ENCODE data around the gene TRMT44.
"Not testable (repeated sequence)": the region's sequence is repeated elsewhere in the genome, so short reads cannot be mapped to it uniquely, and the experiment has no call there.

TRMT44 gene

DNA sequence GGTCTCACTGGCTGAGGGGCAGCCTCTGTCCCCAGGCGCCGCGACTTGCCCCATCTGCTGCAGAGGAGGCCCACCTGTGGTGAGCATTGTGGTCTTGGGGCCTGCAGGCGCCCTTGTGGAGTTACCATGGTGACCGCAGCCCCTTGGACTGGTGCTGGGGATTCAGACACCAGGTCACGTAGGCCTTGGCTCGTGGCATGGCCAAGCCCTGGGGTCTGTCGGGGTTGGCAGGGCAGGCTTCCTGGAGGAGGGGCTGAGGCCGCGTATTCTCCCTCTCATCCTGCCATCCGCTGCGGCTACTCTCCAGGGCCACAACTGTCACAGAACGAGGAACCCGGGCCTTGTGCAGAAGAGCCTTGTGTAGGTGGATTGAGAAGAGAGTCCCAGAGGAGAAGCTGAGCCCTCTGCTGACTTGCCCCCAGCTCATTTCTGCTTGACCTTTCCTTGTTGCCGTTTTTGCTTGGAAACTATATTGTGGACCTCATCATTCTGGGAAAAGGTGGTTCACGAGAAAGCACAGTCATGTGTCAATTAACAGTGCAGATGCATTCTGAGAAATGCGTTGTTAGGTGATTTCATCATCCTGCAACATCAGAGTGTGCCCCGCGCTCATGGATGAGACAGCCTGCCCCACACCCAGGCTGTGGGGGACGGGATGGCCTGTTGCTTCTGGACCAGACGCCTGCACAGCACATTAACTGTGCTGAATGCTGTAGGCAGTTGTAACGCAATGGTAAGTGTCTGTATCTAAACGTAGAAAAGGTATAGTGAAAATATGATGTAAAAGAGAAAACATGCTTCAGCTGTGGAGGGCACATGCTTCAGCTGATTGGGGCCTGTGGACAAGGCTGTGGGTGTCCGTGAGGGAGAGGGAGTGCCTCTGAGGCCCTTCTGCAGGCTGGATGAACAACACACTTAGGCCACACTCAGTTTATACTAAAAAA, 38.5 kb downstream of the TRMT44 start:
- DNase-seq, result peak in 1 of 10 donors; percentile 71
- intact Hi-C loops (cut with DNase I), result no loop called here

DNA sequence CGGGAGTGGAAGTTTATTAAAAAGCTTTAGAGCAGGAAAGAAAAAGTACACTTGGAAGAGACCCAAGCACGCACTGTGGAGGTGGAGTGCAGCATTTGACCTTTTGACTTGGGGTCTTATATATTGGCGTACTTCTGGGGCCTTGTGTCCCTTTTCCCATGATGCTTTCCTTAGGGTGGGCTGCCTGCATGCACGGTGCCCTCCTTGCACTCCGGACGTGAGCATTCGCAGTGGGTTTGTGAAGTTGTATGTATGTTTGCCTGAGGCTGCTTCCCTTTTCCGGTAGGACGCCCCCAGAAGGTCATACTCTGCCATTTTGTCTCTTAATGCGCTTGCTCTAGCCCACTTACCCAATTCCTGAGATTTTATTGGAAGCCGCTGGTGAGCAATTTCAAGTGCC, 39.6 kb downstream of the TRMT44 start:
- intact Hi-C loops (cut with DNase I), result no loop called here
- DNase-seq, result peak in 1 of 10 donors; percentile 62

GRCh38 chr4:8486643-8487042, 46.1 kb downstream of the TRMT44 start:
- DNase-seq, result peak in 1 of 10 donors; percentile 14
- intact Hi-C loops (cut with DNase I), result not testable (repeated sequence)

DNA sequence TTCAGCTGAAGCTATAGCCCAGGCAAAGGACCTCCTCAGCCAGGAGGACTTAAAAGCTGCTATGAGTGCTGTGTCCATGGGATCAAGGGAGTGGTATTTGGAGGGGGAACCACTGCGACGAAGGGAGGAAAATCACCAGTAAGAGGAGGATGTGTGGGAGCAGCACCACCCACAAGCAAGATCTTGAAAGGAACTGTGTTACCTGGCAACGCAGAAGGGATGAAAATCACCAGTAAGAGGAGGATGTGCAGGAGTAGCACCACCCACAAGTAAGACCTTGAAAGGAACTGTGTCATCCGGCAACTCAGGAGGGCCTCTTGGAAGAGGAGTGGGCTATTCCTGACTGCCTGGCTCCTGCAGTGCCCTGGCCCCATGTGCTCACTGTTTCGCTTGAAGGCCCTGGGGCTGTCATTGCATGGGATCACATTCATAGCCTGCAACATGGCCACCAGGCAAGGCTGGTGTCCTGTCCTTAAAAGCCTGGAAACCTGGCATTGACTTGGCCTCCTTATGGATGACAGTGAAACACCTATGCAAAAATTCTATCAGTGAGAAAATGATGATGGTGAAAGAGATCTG, 48.3 kb downstream of the TRMT44 start:
- intact Hi-C loops (cut with DNase I), result no loop called here
- peak in 2 of 10 donors; percentile 64 to 72 for DNase-seq

- peak in 2 of 10 donors; percentile 55 to 62 for DNase-seq
- intact Hi-C loops (cut with DNase I), result not testable (repeated sequence)
These were observed 50.9 kb downstream of the TRMT44 start for GRCh38 chr4:8491478-8491877.

DNA sequence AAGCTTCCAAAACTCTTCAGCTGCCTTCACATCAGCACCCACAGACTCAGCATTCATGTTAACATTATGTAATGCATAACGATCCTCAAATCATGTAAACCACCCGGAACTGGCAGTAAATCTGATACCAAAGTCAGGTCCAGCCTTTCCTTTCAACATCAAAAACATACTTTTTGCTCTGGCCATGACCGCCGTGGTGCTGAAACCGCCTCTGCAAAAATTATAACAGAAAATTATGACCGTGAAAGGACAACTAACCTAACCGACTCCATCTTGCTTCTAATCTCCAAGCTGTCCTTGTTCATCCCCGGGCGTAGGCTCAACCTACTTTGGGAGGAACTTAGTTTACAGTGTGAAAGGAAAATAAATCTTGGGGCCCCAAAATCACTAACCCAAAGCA, 51.6 kb downstream of the TRMT44 start:
- intact Hi-C loops (cut with DNase I), result no loop called here
- DNase-seq, result peak in 2 of 10 donors; percentile 4 to 14

DNA sequence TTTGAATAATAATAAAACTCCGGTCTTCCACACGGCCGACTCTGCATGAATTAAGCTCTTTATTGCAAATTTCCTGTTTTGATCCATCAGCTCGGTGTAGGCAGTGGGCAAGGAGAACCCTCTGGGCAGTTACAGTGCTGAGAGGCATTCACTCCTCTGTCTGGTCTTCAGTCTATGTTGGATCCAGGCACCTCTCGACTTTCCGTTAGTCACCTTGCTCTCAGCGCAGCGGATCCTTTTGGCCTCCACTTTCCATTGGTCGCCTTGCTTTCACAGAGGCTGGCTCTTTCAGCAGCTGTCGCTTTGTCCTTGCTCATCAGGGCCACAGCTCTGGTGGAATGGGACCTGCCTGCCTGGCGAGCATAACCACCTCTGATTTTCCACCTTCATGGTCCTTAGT, 52.9 kb downstream of the TRMT44 start:
- peak in 2 of 10 donors; percentile 32 to 47 for DNase-seq
- intact Hi-C loops (cut with DNase I), result no loop called here

DNA sequence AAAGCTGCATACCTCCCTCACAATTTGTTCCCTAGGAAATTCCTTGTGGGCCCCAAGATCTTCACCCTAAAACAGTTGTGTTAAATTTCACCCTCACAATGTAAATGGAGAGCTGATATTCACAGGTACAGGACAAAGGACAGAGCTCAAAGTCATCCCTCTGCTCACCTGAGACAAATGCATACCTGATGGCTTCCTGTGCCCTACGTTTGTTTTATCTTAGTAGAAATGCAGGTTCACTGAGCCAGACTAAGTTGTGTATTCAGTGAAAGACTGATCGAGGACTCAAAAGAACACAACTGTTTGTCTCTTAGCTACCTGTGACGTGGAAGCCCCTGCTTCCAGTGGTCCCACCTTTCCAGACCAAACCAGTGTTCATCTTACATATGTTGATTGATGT, 53.6 kb downstream of the TRMT44 start:
- peak in 2 of 10 donors; percentile 2 to 27 for DNase-seq
- intact Hi-C loops (cut with DNase I), result no loop called here

GRCh38 chr4:8494983-8495548, 54.5 kb downstream of the TRMT44 start:
- intact Hi-C loops (cut with DNase I), result no loop called here

DNA sequence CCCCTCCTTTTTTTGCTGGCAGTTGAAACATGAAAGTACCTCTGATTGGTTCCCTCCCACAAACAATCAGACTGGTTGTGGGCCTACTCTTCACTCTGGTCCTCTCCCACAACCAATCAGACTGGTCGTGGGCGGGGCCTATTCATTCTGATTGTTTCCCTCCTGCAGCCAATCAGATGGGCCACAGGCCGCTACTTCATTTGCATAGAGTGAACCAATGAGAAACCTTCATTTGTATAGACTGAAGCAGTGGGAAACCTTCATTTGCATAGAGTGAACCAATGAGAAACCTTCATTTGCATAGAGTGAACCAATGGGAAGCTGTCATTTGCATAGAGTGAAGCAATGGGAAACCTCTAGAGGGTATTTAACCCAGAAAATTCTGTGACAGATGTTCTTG, 55.2 kb downstream of the TRMT44 start:
- intact Hi-C loops (cut with DNase I), result no loop called here
- peak in 1 of 10 donors; percentile 27 for DNase-seq

More at GRCh38 chr4:8494983-8495548, 54.5 kb downstream of the TRMT44 start:
- peak in 2 of 10 donors; percentile 13 to 39 for DNase-seq

DNA sequence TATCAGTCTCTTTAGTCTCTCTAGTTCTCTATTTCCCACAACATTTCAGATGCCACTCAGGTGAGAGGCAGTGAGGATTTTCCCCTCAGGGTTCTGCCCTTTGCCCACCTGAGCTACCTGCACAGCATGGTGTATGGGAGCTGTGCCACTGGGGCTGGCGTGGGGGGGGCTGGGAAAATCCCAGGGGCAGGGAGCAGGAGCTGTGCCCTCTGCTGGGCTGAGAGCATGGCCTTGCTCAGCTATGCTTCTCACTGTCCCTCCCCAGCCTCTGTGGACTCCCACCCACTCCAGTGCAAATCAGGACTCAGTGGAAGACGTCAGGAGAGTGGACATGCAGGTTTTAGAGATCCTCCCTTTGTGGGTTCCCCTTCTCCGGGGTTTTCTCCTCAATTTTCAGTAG, 57.2 kb downstream of the TRMT44 start:
- intact Hi-C loops (cut with DNase I), result no loop called here
- DNase-seq, result peak in 2 of 10 donors; percentile 14 to 25

- intact Hi-C loops (cut with DNase I), result no loop called here
- peak in 2 of 10 donors; percentile 55 to 76 for DNase-seq
These were observed 60.4 kb downstream of the TRMT44 start for GRCh38 chr4:8500966-8501365.

DNA sequence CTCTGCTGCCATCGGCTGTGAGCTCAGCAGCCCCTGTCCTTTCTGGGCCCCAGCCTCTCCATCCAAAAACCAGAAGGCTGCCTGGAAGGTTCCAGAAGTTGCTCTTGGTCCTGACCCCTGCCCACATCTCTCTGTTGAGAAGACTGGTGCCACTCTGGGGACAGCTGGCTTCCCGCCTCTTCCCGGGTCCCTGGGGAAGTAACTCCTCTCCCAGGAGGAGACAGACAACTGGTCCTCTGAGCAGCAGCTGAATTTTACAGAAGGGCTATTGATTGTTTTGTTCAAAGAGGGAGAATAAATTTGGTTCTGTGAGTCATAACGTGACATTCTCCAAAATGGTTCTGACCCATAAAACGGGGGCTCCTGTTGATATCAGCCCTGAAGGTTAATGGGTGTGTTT, 61.2 kb downstream of the TRMT44 start:
- intact Hi-C loops (cut with DNase I), result no loop called here
- peak in 2 of 10 donors; percentile 11 to 43 for DNase-seq

DNA sequence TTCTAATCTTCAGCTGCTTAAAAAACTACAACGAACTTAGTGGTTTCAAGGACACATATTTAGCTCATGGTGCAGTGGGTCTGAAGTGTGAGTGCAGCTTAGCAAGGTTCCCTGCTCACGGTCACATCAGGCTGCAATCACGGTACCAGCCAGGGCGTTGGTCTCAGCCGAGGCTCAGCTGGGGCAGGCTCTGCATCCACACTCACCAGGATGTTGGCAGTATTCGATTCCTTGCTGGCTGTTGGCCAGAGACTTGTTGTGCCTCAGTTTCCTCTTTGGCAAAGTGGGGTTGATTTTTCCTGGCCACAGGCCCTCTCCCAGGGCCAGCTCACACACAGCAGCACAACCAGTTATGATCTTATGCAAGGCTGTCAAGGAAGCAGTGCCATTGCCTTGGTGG, 61.8 kb downstream of the TRMT44 start:
- peak in 1 of 10 donors; percentile 66 for DNase-seq
- intact Hi-C loops (cut with DNase I), result no loop called here

- intact Hi-C loops (cut with DNase I), result no loop called here
- DNase-seq, result peak in 2 of 10 donors; percentile 66 to 67
These were observed 62.4 kb downstream of the TRMT44 start for GRCh38 chr4:8502836-8503585.

DNA sequence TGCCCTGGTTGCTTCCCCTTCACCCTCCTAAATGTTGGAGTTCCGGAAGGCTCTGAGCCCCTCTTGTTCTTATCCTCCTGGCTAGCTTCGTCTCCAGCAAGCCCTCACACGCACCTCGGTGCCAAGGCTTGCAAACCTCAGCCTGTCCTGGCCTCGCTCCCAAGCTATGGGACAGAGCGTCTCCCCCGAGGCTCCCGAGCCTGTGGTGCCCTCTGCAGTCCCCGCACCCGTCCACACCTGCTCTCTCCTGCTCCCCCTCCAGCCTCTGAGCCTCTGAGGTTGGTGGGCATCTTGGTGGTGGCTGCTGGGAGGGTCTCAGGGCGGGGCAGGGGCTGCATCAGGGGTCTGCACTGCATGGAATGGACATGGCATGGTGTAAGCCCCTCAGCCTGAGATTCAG, 63.2 kb downstream of the TRMT44 start:
- intact Hi-C loops (cut with DNase I), result no loop called here
- peak in 2 of 10 donors; percentile 22 to 79 for DNase-seq

DNA sequence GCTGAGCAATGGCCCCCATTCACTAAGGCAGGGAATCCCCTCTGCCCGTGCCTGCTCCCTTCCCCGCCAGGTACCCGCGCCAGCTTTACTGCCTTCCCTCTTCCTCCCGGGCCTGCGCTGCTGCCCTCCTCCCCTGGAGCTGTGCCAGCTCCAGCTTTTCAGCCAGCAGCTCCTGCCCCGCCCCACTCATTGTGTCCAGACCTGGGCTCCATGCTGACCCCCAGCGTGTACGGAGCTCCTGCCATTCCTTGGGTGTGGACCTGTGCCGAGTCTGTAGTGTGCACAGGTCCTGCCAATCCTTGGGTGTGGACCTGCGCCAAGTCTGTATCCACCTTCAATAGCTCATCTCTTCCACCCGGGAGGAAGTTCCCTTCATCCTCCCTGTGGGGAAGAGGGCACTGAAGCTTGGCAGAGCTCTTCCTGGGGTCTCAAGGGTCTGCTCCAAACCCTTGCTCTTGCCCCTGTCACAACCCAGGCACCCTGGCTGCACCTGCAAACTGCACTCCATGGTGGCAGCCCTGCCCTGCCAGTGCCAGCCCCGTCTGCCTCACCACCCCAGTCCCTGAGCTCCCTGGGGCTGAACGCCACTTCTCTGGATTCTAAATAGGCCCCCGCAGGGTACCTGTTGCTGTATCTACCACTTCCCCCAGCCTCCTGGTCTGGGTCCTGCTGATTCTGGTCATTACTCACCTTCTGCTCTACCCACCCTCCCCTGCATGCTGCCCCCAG, 63.9 kb downstream of the TRMT44 start:
- intact Hi-C loops (cut with DNase I), result no loop called here

DNA sequence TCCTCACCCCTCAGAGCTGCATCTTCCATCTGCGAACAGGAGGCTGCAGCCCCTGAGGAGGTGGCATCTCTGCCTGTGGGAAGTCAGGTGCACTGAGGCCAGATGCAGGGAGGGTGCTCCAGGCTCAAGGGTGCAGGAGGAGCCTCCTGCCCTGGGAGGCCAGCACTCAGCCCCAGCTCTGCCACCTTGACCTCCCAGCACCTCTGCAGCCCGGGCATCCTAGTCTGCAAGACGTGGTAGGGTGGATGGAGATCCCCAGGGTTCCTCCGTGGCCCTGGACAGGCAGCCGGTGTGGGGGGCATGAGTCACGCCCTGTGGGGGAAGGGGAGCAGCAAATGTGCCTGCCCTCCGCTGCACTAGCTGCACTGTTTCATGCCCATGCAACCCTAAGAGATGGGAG, 64.7 kb downstream of the TRMT44 start:
- intact Hi-C loops (cut with DNase I), result no loop called here
- DNase-seq, result peak in 2 of 10 donors; percentile 64 to 75

More for the DNA sequence above, 63.9 kb downstream of the TRMT44 start:
- DNase-seq, result peak in 2 of 10 donors; percentile 80 to 83

DNA sequence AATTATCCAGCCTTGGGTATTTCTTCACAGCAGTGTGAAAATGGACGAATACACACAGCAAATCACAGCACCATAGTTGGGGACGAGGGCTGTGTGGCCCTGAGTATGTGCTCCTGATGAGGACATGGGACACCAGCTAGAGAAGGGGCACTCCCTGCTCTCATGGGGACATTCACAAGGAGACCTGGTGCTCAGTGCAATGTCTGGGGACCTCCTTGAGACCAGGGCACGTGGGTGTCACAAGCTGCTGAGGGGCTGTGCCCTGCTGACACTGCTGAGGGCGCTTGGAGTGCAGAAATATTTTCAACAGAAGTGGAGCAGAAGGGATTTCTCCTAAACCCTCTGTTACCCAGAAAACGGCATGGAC, 65.4 kb downstream of the TRMT44 start:
- intact Hi-C loops (cut with DNase I), result no loop called here
- DNase-seq, result peak in 2 of 10 donors; percentile 48 to 67

Data from posterior cingulate gyrus (tissue), 11 donors.